Ovary (tissue), 9 donors: Measurements from ENCODE around the gene DOP1A. TPM values are rescaled to one million over a fixed set of nuclear protein-coding genes. Genes with fewer than 3 reads are reported as not detected.
A peak's percentile ranks its signal among the peaks of the same experiment; 100 is the strongest.
"Not testable (repeated sequence)": the region's sequence is repeated elsewhere in the genome, so short reads cannot be mapped to it uniquely, and the experiment has no call there.

Experiments
- DNase-seq, 5 donors: peaks; one replicate each; pipeline ENCODE4 v3.0.0-alpha.2; 2019 to 2020
- H3K27ac ChIP-seq, 2 donors: fragments of 200-600 bp; one replicate each; pipeline versions ENCODE4 v1.5.1 to v1.8.0; 2019 to 2022
- H3K27me3 ChIP-seq: fragments of 200-600 bp; one replicate; pipeline ENCODE4 v1.8.0; 2022
- H3K36me3 ChIP-seq: fragments of 200-600 bp; sonication (generic); one replicate; pipeline ENCODE4 v1.5.1; 2019
- H3K4me1 ChIP-seq: one replicate; pipeline ENCODE4 v1.8.1; 2013; ENCODE audit warnings: mild to moderate bottlenecking, moderate library complexity; ENCODE audit not compliant: insufficient read depth
- H3K4me3 ChIP-seq: fragments of 200-600 bp; sonication (generic); one replicate; pipeline ENCODE4 v1.5.1; 2017
- H3K9me3 ChIP-seq, 2 donors: fragments of 200-600 bp in 1 of 2; sonication (generic) in 1 of 2; one replicate each; pipeline versions ENCODE4 v1.5.1 to v1.8.1; 2013 to 2019; ENCODE audit warnings: mild to moderate bottlenecking in 1 of 2, moderate library complexity in 1 of 2
- EP300 ChIP-seq: sonication (generic); formaldehyde crosslinking; IDR thresholded peaks from one replicate; pipeline ENCODE4 v1.6.1; 2017; ENCODE audit warnings: antibody characterized with exemption
- POLR2A ChIP-seq: fragments of 450-650 bp; IDR thresholded peaks from one replicate; pipeline ENCODE4 v1.6.1; 2017; ENCODE audit warnings: antibody characterized with exemption, mild to moderate bottlenecking, moderate library complexity
- WGBS, 3 donors: extraction: QIAGEN DNeasy Blood & Tissue Kit in 1 of 3; methylation state at CpG; one replicate each; pipeline versions ENCODE4 v1.1.5 to v1.1.7; 2013 to 2017; 5-methylcytosine and 5-hydroxymethylcytosine counted together
- intact Hi-C, 4 donors: fragments of 100-400 bp; cut with DNase I; formaldehyde crosslinking; loops; one replicate each; pipeline versions ENCODE4 v1.11.0 to v1.15.1; 2022 to 2023
- polyA plus RNA-seq, 2 donors: library from polyadenylated mRNA; stranded (reverse); fragments of 200-250 nt in 1 of 2; fragments of 350-450 nt in 1 of 2; fragmentation: Illumina TruSeq in 1 of 2; extraction: RNeasy Lipid Tissue Mini Kit (QIAGEN cat#74804) in 1 of 2; gene quantifications; one replicate each; pipeline ENCODE4 v1.2.3, GENCODE V29; 2013 to 2014
- total RNA-seq, 7 donors: library from RNA; depleted of rRNA in 2 of 7; stranded (reverse); fragments of >200 nt in 2 of 7; fragmentation: NEBNext Ultra II Directional in 3 of 7; extraction: Animal tissue kit (Norgen Biotek cat#: 25700) in 3 of 7; gene quantifications; one replicate each; pipeline versions ENCODE4 v1.1.0 to v1.2.4, GENCODE V29; 2016 to 2023
- TF ChIP-seq, protein P1 (sequence below), 3 donors: fragments of 450-650 bp in 2 of 3; fragments of 200-600 bp in 1 of 3; IDR thresholded peaks; one replicate each; pipeline versions ENCODE4 v1.5.1 to v1.8.0; 2016 to 2022; ENCODE audit warnings: antibody characterized with exemption in 3 of 3, mild to moderate bottlenecking in 1 of 3
- donor health status: DM: no; HTN: no; CAD: no; lungs with moderate emphysema.
- donor health status: DM: no; HTN: no; CAD: no.
- donor health status: Bipolar disorder and iron deficiency.
- donor health status: DM: yes; HTN: yes; CAD: no.
- donor health status: DM: no; HTN: no; CAD: no.
- donor health status: DM: yes; HTN: yes; CAD: no.

Gene DOP1A
- total and polyA plus RNA-seq, 9 donors = 7.8 to 32.9 (median 26.6) TPM

DNA sequence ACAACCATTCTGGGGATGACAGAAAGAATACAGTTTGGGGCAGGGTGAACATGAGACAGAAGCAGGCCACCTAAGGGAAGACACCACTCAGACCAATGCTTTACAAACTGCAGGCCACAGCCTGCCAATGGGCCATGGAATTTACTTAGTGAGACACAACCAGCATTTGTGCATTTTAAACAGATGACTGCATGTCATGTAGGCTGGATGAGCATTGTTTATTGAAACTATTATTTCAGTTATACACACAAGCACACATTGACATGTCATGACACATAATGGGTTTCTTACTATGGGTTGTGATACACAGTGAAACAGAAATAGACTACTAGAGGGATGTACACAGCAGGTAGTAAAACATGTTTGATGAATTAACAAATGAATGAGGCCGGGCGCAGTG lies 117.6 kb downstream of the DOP1A start:
- Histone ChIP-seq H3K36me3 (no peaks in the 10 kb centered on the region), H3K4me1 (no peaks in the 10 kb centered on the region), H3K27ac (no peak overlapping the region), H3K4me3 (no peak overlapping the region), H3K9me3 (no peaks in the 10 kb centered on the region), H3K27me3 (no peaks in the 10 kb centered on the region)
- 95 to 98% (median 96%) methylated on average over 2 of the region's 2 CpGs for WGBS, 3 donors
- TF ChIP-seq EP300 (no peak), POLR2A (no peak)
- TF ChIP-seq, protein P1, sequence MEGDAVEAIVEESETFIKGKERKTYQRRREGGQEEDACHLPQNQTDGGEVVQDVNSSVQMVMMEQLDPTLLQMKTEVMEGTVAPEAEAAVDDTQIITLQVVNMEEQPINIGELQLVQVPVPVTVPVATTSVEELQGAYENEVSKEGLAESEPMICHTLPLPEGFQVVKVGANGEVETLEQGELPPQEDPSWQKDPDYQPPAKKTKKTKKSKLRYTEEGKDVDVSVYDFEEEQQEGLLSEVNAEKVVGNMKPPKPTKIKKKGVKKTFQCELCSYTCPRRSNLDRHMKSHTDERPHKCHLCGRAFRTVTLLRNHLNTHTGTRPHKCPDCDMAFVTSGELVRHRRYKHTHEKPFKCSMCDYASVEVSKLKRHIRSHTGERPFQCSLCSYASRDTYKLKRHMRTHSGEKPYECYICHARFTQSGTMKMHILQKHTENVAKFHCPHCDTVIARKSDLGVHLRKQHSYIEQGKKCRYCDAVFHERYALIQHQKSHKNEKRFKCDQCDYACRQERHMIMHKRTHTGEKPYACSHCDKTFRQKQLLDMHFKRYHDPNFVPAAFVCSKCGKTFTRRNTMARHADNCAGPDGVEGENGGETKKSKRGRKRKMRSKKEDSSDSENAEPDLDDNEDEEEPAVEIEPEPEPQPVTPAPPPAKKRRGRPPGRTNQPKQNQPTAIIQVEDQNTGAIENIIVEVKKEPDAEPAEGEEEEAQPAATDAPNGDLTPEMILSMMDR (IDR thresholded peaks at IDR 0.05) = no peak
- no peak for DNase-seq
- intact Hi-C loops = no loop called here

DNA sequence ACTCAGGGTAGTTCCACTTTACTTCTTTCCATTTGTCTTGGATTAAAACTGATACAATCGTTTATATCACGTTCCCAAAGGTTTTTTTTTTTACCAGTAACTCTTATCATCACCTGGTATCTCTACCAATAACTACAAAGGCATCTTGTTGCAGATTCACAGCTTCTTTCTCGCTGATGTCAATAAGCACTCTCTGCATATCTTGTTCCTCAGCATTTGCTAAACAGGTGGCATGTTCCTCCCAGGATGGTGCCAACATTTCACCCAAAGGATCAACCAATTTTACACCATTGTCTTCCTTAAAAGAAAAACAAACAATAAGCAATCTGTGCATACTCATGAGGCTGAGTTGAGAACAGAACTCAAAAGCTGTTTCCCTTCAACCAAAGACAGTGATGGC lies 121.0 kb downstream of the DOP1A start:
- Histone ChIP-seq H3K36me3 (no peaks in the 10 kb centered on the region), H3K4me1 (peaks cover 5% of the 10 kb centered on the region), H3K27me3 (no peaks in the 10 kb centered on the region), H3K4me3 (no peak overlapping the region), H3K9me3 (no peaks in the 10 kb centered on the region), H3K27ac (no peak overlapping the region)
- 67 to 81% (median 75%) methylated on average over 3 of the region's 3 CpGs for WGBS, 3 donors
- TF ChIP-seq EP300 (no peak), POLR2A (no peak)
- TF ChIP-seq, protein P1 (IDR thresholded peaks at IDR 0.05) = no peak
- DNase-seq = no peak
- intact Hi-C loops = no loop called here

DNA sequence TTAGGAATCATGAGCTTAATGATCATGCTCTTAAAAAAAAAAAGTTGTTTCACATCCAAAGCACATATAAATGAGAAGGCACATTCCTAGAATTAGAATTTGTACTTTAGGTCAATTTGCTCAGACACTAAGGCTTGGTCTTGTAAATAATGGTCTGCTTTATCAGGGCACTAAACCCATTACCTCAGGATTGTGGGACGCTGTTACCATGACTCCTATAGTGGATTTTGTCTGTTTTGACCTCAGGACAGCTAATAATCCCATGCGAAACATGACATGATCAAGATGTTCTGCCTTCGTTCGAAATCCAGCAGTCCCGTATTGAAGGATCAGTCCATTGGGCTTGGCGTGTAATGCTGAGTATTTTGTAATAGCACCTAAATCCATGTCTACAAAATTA lies 123.2 kb downstream of the DOP1A start:
- H3K9me3 ChIP-seq = no peaks in the 10 kb centered on the region
- no peak overlapping the region for H3K27ac ChIP-seq
- no peaks in the 10 kb centered on the region for H3K36me3 ChIP-seq
- TF ChIP-seq, protein P1 (IDR thresholded peaks at IDR 0.05) = no peak
- TF ChIP-seq EP300 = no peak
- TF ChIP-seq POLR2A = no peak
- 93 to 97% (median 94%) methylated on average over 6 of the region's 6 CpGs for WGBS, 3 donors
- H3K4me1 ChIP-seq = peaks cover 5% of the 10 kb centered on the region
- H3K4me3 ChIP-seq = no peak overlapping the region
- H3K27me3 ChIP-seq = no peaks in the 10 kb centered on the region
- no peak for DNase-seq
- intact Hi-C loops = loop anchor here in 2 of 4 donors (5.0 to 10.0 kb wide), 2 partner anchors 116 to 123 kb away; partner anchors contain the start of genes DOP1A (in 1 of the 2) and UBE3D (in 1 of the 2)

DNA sequence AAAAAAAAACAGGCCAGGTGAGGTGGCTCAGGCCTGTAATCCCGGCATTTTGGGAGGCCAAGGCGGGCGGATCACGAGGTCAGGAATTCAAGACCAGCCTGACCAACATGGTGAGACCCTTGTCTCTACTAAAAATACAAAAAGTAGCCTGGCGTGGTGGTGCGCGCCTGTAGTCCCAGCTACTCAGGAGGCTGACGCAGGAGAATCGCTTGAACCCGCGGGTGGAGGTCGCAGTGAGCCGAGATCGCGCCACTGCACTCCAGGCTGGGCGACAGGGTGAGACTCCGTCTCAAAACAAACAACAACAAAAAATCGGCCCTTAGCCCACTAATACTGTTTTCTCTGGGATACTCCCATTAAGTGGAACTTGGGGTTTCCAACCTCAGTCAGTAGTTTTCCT lies 124.5 kb downstream of the DOP1A start:
- 74 to 86% (median 81%) methylated on average over 18 of the region's 18 CpGs for WGBS, 3 donors
- H3K36me3 ChIP-seq, H3K4me1 ChIP-seq, H3K9me3 ChIP-seq, H3K27me3 ChIP-seq, H3K27ac ChIP-seq: not testable (repeated sequence)
- intact Hi-C loops = loop anchor here in 2 of 4 donors (5.0 to 10.0 kb wide), 2 partner anchors 117 to 125 kb away; partner anchors contain the start of genes DOP1A (in 1 of the 2) and UBE3D (in 1 of the 2)
- peak in 1 of 5 donors; percentile 25 for DNase-seq
- H3K4me3 ChIP-seq = peak overlapping the region; percentile 97

DNA sequence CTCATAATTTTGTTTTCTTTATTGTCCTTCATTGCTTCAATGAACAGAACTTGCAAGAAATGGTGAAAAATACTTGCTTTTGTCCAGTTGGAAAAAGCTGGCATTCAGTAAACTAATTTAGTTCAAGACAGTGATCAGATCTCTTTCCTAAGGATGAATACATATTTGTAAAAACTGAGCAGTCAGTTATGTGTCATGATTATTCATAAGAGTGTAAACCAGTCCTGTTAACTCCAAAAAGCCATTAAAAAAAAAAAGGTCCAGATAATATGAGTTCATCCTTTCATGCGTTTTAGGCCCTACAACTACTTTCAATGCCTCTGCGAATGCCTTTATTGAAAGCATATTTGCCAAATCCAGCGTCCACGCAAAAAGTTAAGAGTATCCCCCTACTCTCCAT lies 125.0 kb downstream of the DOP1A start:
- WGBS, 3 donors = 0% methylated on average over 4 of the region's 4 CpGs
- intact Hi-C loops = loop anchor here in 2 of 4 donors (5.0 to 10.0 kb wide), 2 partner anchors 118 to 125 kb away; partner anchors contain the start of genes DOP1A (in 1 of the 2) and UBE3D (in 1 of the 2)
- TF ChIP-seq, protein P1 (IDR thresholded peaks at IDR 0.05) = no peak
- TF ChIP-seq POLR2A (no peak), EP300 (no peak)

More for the DNA sequence above, 125.0 kb downstream of the DOP1A start:
- Histone ChIP-seq H3K4me3 (peak overlapping the region; percentile 97), H3K4me1 (peaks cover 5% of the 10 kb centered on the region), H3K27me3 (no peaks in the 10 kb centered on the region), H3K9me3 (no peaks in the 10 kb centered on the region), H3K36me3 (no peaks in the 10 kb centered on the region), H3K27ac (peak overlapping the region in 1 of 2 donors; percentile 64)
- no peak for DNase-seq
